Activated naive CD4-positive, alpha-beta T cell treated with anti-CD3 and anti-CD28 coated beads, Interleukin-2, amount 10 ng/mL, durations not matched to agents 7 days and 5 days (primary cell): Measurements from ENCODE around the gene LDB3.

ENCODE experiments used
- CTCF ChIA-PET: fragments of 350-600 bp; sonication (Branson Sonifier 250); formaldehyde crosslinking; loops from one replicate; lab custom pipeline; 2021; ENCODE audit warnings: antibody characterized with exemption; lab: Charles Lee
- DNase-seq: peaks from one replicate; pipeline ENCODE4 v3.0.0-alpha.2; 2020
- H3K27ac Mint-ChIP-seq: one replicate; pipeline ENCODE4 v1.8.0; 2021; ENCODE audit warnings: mild to moderate bottlenecking, moderate library complexity, mixed read lengths
- H3K27me3 Mint-ChIP-seq: one replicate; pipeline ENCODE4 v1.8.0; 2021; ENCODE audit warnings: mild to moderate bottlenecking, mixed read lengths
- H3K36me3 Mint-ChIP-seq: one replicate; pipeline ENCODE4 v1.8.0; 2021; ENCODE audit warnings: mixed read lengths
- H3K4me1 Mint-ChIP-seq: one replicate; pipeline ENCODE4 v1.8.0; 2021; ENCODE audit warnings: mixed read lengths
- H3K4me3 Mint-ChIP-seq: one replicate; pipeline ENCODE4 v1.8.0; 2021; ENCODE audit warnings: mild to moderate bottlenecking, moderate library complexity, mixed read lengths
- H3K9me3 Mint-ChIP-seq: one replicate; pipeline ENCODE4 v1.8.0; 2021; ENCODE audit warnings: mixed read lengths

LDB3 gene

DNA sequence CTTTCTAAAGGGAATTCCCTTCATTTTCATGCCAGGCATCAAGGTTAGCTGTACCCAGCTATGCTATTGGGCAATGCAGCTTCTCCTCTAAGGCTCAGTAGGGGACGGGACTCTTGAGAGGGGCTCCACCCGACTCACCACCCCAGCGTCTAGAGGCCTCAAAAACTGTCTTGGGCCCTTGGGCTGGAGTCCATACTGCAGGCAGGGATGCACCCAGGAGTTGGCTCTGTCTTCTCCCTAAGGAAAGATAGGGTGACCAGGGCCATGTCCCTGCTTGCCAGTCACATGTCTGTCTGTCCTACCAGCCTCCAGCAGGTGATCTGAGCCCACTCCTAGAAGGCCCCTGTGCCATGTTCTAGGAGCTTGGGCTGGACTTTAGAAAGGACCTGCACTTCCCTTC is 12.7 kb upstream of the LDB3 start:
- H3K9me3 Mint-ChIP-seq: no peaks in the 10 kb centered on the region
- H3K27me3 Mint-ChIP-seq: peaks cover 11% of the 10 kb centered on the region
- no peaks in the 10 kb centered on the region for H3K36me3 Mint-ChIP-seq
- H3K27ac Mint-ChIP-seq: no peak overlapping the region
- H3K4me3 Mint-ChIP-seq: no peak overlapping the region
- H3K4me1 Mint-ChIP-seq: no peaks in the 10 kb centered on the region
- CTCF ChIA-PET: no interaction called here
- no peak for DNase-seq

DNA sequence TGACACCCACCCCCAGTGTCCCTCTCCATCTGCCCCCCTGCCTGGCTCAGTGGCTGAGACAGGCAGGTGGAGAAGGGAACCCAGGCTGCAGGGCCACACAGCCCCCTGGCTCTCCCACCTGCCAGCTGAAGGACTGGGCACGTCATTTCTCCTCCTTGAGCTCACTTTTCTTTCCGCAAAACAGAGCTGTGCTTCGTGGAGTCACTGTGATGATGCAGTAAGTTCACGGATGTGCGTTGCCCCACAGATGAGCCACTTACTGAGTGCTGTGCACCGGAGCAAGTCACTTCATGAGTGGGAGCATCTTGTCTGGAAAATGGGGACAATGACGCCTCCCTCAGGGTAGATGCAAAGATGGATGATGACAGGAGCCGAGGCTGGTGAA is 11.3 kb upstream of the LDB3 start:
- Mint-ChIP-seq H3K27ac (no peak overlapping the region), H3K4me1 (no peaks in the 10 kb centered on the region), H3K36me3 (no peaks in the 10 kb centered on the region), H3K4me3 (no peak overlapping the region), H3K27me3 (peaks cover 5% of the 10 kb centered on the region), H3K9me3 (no peaks in the 10 kb centered on the region)
- DNase-seq: no peak
- CTCF ChIA-PET: no interaction called here

DNA sequence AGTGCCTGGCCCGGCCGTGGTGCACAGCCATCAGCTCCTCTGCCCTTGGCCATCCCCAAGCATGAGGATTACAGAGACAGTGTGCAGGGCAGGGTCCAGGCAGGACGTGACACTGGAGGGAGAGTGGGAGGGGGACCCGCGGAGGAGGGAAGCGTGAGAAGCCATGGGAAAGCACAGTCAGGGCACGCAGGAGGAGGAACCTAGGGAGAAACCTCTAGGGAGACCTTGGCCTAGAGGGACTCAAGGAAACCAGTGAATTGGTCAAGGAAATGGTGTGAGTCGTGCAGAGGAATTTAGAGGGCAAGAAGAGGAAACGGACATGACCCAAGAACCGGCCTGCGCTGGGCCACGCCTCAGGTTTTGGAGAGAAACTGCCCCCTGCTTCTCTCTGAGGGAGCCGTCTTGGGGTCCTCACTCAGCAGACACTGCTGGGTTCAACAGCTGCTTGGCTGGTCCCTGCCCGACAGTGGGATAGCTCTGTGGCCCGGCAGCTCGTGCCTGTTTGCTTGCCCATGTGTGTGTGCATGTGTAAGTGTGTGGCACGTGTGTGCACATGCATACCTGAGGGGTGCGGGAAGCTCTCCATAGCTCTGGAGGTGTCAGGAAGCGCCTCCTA is 10.8 kb upstream of the LDB3 start:
- H3K27me3 Mint-ChIP-seq: peaks cover 4% of the 10 kb centered on the region
- no peaks in the 10 kb centered on the region for H3K9me3 Mint-ChIP-seq
- no peak for DNase-seq
- CTCF ChIA-PET: no interaction called here
- H3K27ac Mint-ChIP-seq: no peak overlapping the region
- no peaks in the 10 kb centered on the region for H3K4me1 Mint-ChIP-seq
- H3K36me3 Mint-ChIP-seq: no peaks in the 10 kb centered on the region
- no peak overlapping the region for H3K4me3 Mint-ChIP-seq

DNA sequence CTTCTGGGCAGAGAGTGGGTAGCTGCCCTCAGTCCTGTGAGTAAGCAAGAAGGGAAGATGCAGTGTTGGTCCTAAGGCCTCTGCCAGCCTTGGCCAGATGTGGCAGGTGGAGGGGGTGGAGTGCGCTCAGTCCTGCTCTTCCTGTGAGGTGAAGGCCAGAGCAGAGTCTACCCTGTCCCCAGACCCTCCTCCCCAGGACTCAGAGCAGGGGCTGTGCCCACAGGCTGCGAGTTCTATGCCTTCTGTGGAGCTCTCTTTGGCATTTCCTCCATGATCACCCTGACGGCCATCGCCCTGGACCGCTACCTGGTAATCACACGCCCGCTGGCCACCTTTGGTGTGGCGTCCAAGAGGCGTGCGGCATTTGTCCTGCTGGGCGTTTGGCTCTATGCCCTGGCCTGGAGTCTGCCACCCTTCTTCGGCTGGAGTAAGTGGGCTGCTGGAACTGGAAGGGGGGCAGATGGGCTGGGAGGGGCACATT is 10.0 kb upstream of the LDB3 start:
- no peak overlapping the region for H3K27ac Mint-ChIP-seq
- H3K4me1 Mint-ChIP-seq: no peaks in the 10 kb centered on the region
- CTCF ChIA-PET: no interaction called here
- no peaks in the 10 kb centered on the region for H3K27me3 Mint-ChIP-seq
- no peaks in the 10 kb centered on the region for H3K36me3 Mint-ChIP-seq
- no peaks in the 10 kb centered on the region for H3K9me3 Mint-ChIP-seq
- no peak overlapping the region for H3K4me3 Mint-ChIP-seq
- no peak for DNase-seq

DNA sequence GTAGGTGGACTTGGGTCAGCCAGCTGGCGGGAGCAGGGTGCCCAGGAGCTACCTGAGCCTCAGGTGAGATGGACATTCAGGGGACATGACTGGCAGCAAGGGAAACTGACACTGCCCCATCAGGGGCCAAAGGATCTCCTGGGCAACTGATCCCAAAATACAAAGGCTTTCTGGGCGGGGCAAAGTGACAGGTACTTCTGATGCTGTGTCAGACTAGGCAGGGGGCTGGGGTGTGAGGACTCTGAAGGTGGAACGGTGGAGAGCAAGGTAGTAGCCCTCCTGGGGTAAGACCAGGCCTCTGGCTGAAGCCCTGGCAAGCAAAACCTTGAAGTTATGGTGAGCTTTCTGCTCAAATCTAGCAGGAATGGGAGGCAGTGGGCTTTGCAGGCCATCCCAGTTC is 9.6 kb upstream of the LDB3 start:
- no peak for DNase-seq
- no peaks in the 10 kb centered on the region for H3K9me3 Mint-ChIP-seq
- no peaks in the 10 kb centered on the region for H3K36me3 Mint-ChIP-seq
- no peak overlapping the region for H3K27ac Mint-ChIP-seq
- no peaks in the 10 kb centered on the region for H3K4me1 Mint-ChIP-seq
- CTCF ChIA-PET: no interaction called here
- no peak overlapping the region for H3K4me3 Mint-ChIP-seq
- no peaks in the 10 kb centered on the region for H3K27me3 Mint-ChIP-seq

DNA sequence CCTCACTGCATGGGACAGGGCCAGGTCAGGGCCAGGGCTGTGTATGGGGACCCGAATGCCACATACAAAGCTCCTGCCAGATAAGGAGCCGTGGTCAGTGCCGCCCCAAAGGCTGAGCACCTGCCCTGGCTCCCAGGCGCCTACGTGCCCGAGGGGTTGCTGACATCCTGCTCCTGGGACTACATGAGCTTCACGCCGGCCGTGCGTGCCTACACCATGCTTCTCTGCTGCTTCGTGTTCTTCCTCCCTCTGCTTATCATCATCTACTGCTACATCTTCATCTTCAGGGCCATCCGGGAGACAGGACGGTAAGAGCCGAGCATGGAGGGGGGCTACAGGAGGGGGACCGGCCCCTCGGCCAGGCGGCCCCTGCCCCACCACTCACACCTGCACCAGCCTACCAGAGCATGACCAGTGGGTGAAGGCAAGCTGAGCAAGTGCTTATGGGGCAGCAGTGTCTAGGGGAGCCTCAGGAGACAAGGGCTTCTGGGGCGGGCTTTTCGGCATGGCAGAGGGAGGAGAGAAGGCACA is 9.1 kb upstream of the LDB3 start:
- no peak overlapping the region for H3K27ac Mint-ChIP-seq
- CTCF ChIA-PET: no interaction called here

DNA sequence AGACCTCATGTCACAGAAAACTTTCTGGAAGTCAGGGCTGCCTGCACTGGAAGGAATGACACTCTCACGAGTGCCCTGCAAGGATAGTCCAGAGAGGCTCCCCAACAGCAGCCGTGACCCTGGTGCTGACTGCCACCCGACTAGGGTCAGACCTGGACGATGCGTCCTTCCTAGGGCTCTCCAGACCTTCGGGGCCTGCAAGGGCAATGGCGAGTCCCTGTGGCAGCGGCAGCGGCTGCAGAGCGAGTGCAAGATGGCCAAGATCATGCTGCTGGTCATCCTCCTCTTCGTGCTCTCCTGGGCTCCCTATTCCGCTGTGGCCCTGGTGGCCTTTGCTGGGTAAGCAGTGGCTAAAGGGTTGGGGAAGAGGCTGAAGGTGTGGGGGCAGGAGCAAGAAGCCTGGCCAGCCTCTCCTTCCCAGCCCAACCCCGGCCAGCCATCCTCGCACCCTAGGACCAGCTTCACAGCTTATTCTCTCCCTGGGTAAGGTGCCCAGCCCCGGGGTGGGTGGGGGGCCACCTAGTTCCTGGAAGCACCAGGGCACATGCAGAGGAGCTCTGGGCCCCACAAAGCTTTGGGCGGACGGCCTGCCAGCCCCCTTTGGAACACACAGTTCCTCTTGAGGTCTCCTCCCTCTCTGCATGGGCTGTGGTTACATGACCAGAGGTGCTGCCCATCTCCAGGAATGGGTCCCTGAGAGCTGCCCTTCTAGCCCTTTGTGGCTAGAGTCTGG is 8.4 kb upstream of the LDB3 start:
- H3K27ac Mint-ChIP-seq: no peak overlapping the region
- H3K9me3 Mint-ChIP-seq: no peaks in the 10 kb centered on the region
- H3K4me3 Mint-ChIP-seq: no peak overlapping the region
- no peaks in the 10 kb centered on the region for H3K36me3 Mint-ChIP-seq
- CTCF ChIA-PET: interaction anchor here (0.6 kb wide), 1 partner anchor 35 kb away, joined by 3 read pairs; no protein-coding TSS in a partner anchor
- H3K4me1 Mint-ChIP-seq: no peaks in the 10 kb centered on the region
- DNase-seq: no peak
- no peaks in the 10 kb centered on the region for H3K27me3 Mint-ChIP-seq

More for the DNA sequence above, 9.1 kb upstream of the LDB3 start:
- no peak for DNase-seq
- no peaks in the 10 kb centered on the region for H3K4me1 Mint-ChIP-seq
- H3K9me3 Mint-ChIP-seq: no peaks in the 10 kb centered on the region
- H3K27me3 Mint-ChIP-seq: no peaks in the 10 kb centered on the region
- H3K4me3 Mint-ChIP-seq: no peak overlapping the region
- H3K36me3 Mint-ChIP-seq: no peaks in the 10 kb centered on the region

DNA sequence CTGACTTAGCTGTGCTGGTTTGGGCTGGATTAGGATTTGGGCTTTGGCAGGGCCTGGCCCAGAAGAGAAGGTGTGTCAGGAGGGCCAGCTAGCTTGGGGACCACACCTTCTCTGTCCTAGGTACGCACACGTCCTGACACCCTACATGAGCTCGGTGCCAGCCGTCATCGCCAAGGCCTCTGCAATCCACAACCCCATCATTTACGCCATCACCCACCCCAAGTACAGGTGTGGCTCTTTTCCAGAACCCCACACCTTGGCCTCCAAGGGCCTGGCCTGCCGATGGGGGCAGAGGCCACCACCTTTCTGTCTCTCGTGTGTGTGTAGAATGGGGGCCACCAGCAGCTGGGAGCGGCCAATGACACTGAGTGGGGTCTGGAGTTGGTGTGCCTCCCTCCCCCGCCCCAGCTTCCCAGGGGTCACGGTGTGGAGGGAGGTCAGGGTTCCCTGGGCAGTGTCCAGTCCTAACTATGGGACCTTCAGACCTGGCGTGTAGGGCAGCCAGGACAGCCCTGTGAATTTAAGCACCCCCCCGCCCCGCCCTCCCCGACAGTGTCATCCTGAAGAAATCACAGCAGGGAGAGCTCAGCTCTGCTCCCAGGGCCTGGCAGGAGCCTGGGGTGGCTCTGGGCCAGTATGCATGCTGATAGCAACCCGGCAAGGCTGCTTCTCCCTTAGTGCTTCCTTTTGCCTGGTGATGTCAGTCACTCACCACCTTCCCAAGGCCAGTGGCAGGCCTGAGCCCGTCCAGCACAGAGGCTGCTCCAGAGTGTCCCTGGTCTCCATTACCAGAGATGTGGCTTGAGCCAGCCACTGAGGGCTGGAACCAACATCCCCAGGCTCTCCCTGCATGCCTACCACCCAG is 6.9 kb upstream of the LDB3 start:
- DNase-seq: no peak
- H3K9me3 Mint-ChIP-seq: no peaks in the 10 kb centered on the region
- H3K36me3 Mint-ChIP-seq: no peaks in the 10 kb centered on the region
- no peak overlapping the region for H3K27ac Mint-ChIP-seq
- CTCF ChIA-PET: no interaction called here
- no peak overlapping the region for H3K4me3 Mint-ChIP-seq
- H3K4me1 Mint-ChIP-seq: no peaks in the 10 kb centered on the region
- H3K27me3 Mint-ChIP-seq: no peaks in the 10 kb centered on the region

DNA sequence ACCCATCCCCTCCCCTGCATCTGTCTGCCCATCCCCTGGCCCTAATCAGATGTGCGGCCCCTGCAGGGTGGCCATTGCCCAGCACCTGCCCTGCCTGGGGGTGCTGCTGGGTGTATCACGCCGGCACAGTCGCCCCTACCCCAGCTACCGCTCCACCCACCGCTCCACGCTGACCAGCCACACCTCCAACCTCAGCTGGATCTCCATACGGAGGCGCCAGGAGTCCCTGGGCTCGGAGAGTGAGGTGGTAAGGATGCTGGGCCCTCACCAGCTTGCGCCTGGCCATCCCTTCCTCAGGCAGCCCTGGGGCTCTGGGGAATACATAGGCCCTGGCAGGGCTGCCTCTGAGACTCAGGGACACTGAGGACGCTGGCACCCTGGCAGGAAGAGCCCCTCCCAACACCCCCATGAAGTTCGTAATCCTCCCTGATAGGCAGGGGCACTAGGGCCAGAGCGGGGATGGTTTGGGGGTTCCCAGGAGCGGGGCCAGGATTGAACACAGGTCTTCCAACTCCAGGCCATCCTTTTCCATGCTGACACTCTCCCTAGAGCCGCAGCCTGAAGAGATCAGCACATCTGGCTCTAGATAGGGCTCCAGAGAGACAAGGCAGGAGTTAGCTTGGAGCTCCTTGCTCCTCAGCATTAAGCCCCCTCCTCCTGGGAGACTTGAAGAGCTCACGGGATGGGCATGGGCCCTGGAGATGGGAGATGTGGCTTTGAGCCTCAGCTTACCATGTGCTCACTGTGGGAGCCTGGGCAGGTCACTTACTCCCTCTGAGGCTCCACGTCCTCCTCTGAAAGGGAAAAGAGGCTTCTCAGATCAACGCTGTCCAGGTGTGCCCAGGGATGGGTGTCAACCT is 5.9 kb upstream of the LDB3 start:
- Mint-ChIP-seq H3K36me3 (no peaks in the 10 kb centered on the region), H3K27ac (no peak overlapping the region), H3K4me1 (no peaks in the 10 kb centered on the region), H3K27me3 (no peaks in the 10 kb centered on the region), H3K4me3 (no peak overlapping the region), H3K9me3 (no peaks in the 10 kb centered on the region)
- no peak for DNase-seq
- CTCF ChIA-PET: no interaction called here

DNA sequence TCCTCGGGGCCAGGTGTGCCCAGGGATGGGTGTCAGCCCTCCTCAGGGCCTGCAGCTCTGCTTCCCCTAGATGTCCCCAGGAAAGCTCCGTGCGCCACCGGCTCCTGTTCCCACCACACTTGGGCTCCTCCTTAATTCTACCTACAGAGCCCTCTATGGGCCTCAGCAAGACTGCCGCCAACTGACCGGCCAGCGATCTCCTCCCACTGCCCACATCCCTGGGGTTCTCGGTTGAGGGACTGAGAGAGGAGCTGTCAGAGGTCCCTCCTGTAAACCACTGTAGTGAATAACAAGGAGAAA is 5.3 kb upstream of the LDB3 start:
- no peaks in the 10 kb centered on the region for H3K27me3 Mint-ChIP-seq
- no peaks in the 10 kb centered on the region for H3K36me3 Mint-ChIP-seq
- no peak overlapping the region for H3K4me3 Mint-ChIP-seq
- H3K9me3 Mint-ChIP-seq: no peaks in the 10 kb centered on the region
- no peaks in the 10 kb centered on the region for H3K4me1 Mint-ChIP-seq
- H3K27ac Mint-ChIP-seq: no peak overlapping the region
- no peak for DNase-seq
- CTCF ChIA-PET: no interaction called here

DNA sequence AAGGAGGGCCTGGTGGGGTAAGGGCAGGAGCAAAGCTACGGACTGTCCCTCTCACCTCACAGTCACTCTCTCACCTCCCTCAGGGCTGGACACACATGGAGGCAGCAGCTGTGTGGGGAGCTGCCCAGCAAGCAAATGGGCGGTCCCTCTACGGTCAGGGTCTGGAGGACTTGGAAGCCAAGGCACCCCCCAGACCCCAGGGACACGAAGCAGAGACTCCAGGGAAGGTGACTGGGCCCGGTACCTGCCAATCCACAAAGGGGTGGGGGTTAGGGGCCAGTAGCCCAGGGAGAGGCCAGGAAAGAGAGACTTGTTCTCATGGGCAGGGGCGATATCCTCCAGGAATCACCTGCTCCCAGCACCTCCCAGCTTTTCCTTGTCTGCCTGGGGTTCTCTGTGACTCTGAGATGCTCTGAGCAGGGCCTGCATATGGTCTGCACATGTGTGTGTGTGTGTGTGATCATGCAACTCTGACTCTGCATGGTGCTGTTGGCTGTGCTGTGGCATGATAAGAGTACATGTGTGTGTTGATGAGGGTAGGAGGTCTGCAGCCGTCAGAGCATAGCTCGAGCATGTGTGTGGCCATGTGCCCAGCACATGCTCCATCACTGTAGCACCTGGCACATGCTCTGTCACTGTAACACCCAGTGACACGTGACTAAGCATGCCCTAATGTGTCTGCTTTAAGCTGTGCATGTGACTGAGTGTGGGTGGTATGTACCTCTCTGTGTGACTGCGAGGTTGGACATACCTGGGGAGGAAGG is 4.6 kb upstream of the LDB3 start:
- Mint-ChIP-seq H3K4me3 (no peak overlapping the region), H3K27ac (no peak overlapping the region), H3K36me3 (no peaks in the 10 kb centered on the region), H3K27me3 (no peaks in the 10 kb centered on the region), H3K9me3 (no peaks in the 10 kb centered on the region), H3K4me1 (no peaks in the 10 kb centered on the region)
- DNase-seq: no peak
- CTCF ChIA-PET: no interaction called here

DNA sequence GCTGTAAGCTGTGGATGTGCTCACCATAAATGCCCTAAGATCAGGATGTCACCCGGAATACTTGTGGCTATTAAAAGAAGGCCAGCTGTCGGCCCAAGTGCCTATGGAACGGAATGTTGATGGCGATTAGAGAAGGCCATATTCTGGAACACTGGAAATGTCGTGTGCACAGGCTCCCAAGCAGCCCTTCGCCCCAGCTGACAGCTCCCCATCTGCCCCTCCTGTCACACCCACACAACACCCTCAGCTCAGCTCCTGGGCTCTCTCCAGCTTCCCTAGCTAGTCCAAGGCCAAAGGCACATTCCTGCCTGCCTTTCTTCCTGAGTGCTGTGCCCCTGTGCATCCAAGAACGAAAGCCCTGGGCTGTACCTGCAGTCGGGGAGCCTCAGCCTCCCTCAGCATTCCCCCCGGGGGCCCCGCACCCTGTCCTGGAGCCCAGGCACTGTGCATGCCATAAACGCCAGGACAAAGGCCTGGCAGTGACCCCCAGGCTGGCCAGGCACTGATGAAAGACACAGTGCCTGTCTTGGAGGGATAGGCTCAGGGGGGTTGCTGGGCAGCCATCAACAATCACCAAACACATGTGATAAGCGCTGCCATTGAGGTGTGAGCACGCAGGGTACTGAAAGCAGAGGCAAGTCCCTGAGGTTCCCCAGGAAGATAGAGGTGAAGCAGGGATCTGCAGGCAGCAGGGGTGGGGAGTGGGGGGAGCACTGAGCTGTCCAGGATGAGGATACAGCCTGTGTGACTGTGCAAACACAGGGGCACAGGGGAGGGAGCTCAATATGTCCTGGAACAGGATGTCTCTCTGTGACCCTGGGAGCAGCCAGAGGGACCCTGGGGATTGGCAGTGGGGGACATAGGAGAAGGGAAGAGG is 3.7 kb upstream of the LDB3 start:
- CTCF ChIA-PET: no interaction called here
- no peak overlapping the region for H3K27ac Mint-ChIP-seq
- no peaks in the 10 kb centered on the region for H3K27me3 Mint-ChIP-seq
- H3K4me3 Mint-ChIP-seq: no peak overlapping the region
- no peaks in the 10 kb centered on the region for H3K36me3 Mint-ChIP-seq
- H3K4me1 Mint-ChIP-seq: no peaks in the 10 kb centered on the region
- no peak for DNase-seq
- H3K9me3 Mint-ChIP-seq: no peaks in the 10 kb centered on the region

DNA sequence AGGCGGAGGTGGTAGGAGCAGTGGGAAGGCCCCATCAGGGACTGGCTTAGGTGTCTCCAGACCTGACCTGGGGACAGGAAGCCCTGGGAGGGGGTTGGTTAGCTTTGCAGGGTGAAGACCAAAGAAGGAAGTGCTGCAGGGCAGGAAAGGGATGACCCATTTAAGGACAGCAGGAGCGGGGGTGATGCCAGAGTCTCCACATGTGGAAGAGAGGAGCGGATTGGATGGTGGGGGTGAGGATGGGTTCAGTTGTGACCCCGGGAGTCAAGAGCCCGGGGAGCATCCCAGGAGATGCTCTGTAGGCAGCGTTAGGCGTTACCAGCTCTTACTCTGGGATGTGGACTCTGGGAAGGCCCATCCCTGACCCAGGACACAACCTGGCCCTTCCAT is 3.1 kb upstream of the LDB3 start:
- Mint-ChIP-seq H3K9me3 (no peaks in the 10 kb centered on the region), H3K4me1 (no peaks in the 10 kb centered on the region), H3K27ac (no peak overlapping the region), H3K27me3 (no peaks in the 10 kb centered on the region), H3K4me3 (no peak overlapping the region), H3K36me3 (no peaks in the 10 kb centered on the region)
- CTCF ChIA-PET: no interaction called here
- no peak for DNase-seq
